NT2/D1 (cell line): ENCODE data around the gene F13B.

Source experiments
- YY1 ChIP-seq: IDR thresholded peaks from 2 replicates; pipeline ENCODE4 v1.6.1; 2011; ENCODE audit not compliant: insufficient read length, insufficient read depth
- ZNF274 ChIP-seq: IDR thresholded peaks from 2 replicates; pipeline ENCODE4 v1.6.1; 2011; ENCODE audit warnings: mild to moderate bottlenecking, low read depth, low read length

GRCh38 chr1:197106869-197107268 lies 39.8 kb upstream of the F13B start:
- TF ChIP-seq YY1 (no peak), ZNF274 (no peak)
